Measurements from ENCODE around the gene SPIN3.

DNA sequence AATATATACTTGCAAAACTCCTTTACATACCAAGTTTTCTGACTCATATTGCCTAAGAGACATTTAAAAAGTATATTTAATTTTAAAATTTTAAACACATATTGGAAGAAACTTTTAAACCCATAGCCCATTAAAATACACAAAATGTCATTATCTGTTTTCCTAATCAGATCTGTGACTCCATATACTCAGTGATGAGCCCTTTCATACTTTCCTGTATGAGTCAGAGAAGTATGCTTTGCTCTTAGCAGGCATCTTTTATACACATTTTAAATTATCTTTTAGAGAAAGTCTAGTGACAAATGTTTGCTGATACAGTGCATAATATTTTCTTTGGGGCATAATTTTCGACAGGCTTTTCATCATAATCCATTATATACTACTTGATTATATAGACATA is 26.4 kb downstream of the SPIN3 start:
- TF ChIP-seq CTCF (IDR thresholded peaks at IDR 0.05) (no peak), POLR2AphosphoS5 (IDR thresholded peaks at IDR 0.05) (no peak)

Measured in esophagus muscularis mucosa (tissue), 3 donors.